ENCODE measurements around the gene CLK2. TPM values are rescaled to one million over a fixed set of nuclear protein-coding genes. Genes with fewer than 3 reads are reported as not detected.

The CLK2 gene
- total RNA-seq, 2 experiments from 2014 or later: 48.1 to 49.8 TPM

GRCh38 chr1:155260276-155260675 is 13.0 kb downstream of the CLK2 start:
- CTCF ChIA-PET: interaction anchor here (0.6 to 4.5 kb wide), 2 partner anchors 10 to 184 kb away, joined by 3 to 47 read pairs; no protein-coding TSS in a partner anchor
- POLR2A ChIA-PET: interaction anchor here (0.7 to 5.7 kb wide), 5 partner anchors 9 to 586 kb away, joined by 3 to 54 read pairs (median 19); partner anchors contain the start of gene CLK2
- Mint-ChIP-seq H3K9me3 (no peaks in the 10 kb centered on the region), H3K36me3 (ENCODE audit: low read depth) (peaks cover 82% of the 10 kb centered on the region), H3K27ac (peak overlapping the region; percentile 24), H3K4me1 (ENCODE audit: low read depth) (peaks cover 54% of the 10 kb centered on the region), H3K4me3 (peak overlapping the region; percentile 42), H3K27me3 (no peaks in the 10 kb centered on the region)
- Histone ChIP-seq H3K36me3 (ENCODE audit: insufficient read depth, low read length) (peaks cover 60% of the 10 kb centered on the region), H3K27ac (ENCODE audit: low read depth in 1 of 2, low read length in 2 of 2) (no peak overlapping the region), H3K4me1 (ENCODE audit: insufficient read depth, low read length) (peaks cover 39% of the 10 kb centered on the region), H3K9me3 (ENCODE audit: control insufficient read depth in 1 of 2, insufficient read depth in 1 of 2, low read length in 2 of 2) (no peaks in the 10 kb centered on the region), H3K27me3 (ENCODE audit: control insufficient read depth in 1 of 2, insufficient read depth in 2 of 2, low read length in 2 of 2) (no peaks in the 10 kb centered on the region), H3K4me3 (ENCODE audit: low read length) (no peak overlapping the region)
- ATAC-seq (ENCODE audit: poor library complexity): no peak
- no peak for TF ChIP-seq CTCF (IDR thresholded peaks at IDR 0.05)
- DNase-seq: no peak
- intact Hi-C loops (cut with DNase I, micrococcal nuclease): no loop called here

- CTCF ChIA-PET: no interaction called here
- peaks cover 45% of the 10 kb centered on the region for H3K4me1 Mint-ChIP-seq (ENCODE audit: low read depth)
- H3K4me3 Mint-ChIP-seq: peak overlapping the region; percentile 85
- H3K36me3 Mint-ChIP-seq (ENCODE audit: low read depth): peaks cover 43% of the 10 kb centered on the region
- no peaks in the 10 kb centered on the region for H3K27me3 Mint-ChIP-seq
- no peaks in the 10 kb centered on the region for H3K9me3 ChIP-seq (ENCODE audit: control insufficient read depth in 1 of 2, insufficient read depth in 1 of 2, low read length in 2 of 2)
- no peak overlapping the region for H3K27ac Mint-ChIP-seq
- H3K4me1 ChIP-seq (ENCODE audit: insufficient read depth, low read length): peaks cover 41% of the 10 kb centered on the region
- no peak overlapping the region for H3K27ac ChIP-seq (ENCODE audit: low read depth in 1 of 2, low read length in 2 of 2)
- TF ChIP-seq CTCF (IDR thresholded peaks at IDR 0.05): no peak
- peaks cover 38% of the 10 kb centered on the region for H3K36me3 ChIP-seq (ENCODE audit: insufficient read depth, low read length)
- no peak overlapping the region for H3K4me3 ChIP-seq (ENCODE audit: low read length)
- H3K27me3 ChIP-seq (ENCODE audit: control insufficient read depth in 1 of 2, insufficient read depth in 2 of 2, low read length in 2 of 2): no peaks in the 10 kb centered on the region
- intact Hi-C loops (cut with DNase I, micrococcal nuclease): loop anchor here in 1 of 2 experiments (10.0 kb wide), 1 partner anchor 249 kb away; no protein-coding TSS in a partner anchor
- POLR2A ChIA-PET: interaction anchor here (1.1 to 1.8 kb wide), 3 partner anchors 12 to 67 kb away, joined by 4 to 9 read pairs (median 6); partner anchors contain the start of gene CLK2
- ATAC-seq (ENCODE audit: poor library complexity) (no peak), DNase-seq (peak in 1 of 14 experiments; percentile 33)
- no peaks in the 10 kb centered on the region for H3K9me3 Mint-ChIP-seq
Observed at GRCh38 chr1:155256058-155256852, 17.0 kb downstream of the CLK2 start.

- Histone ChIP-seq H3K4me1 (ENCODE audit: insufficient read depth, low read length) (peaks cover 40% of the 10 kb centered on the region), H3K9me3 (ENCODE audit: control insufficient read depth in 1 of 2, insufficient read depth in 1 of 2, low read length in 2 of 2) (no peaks in the 10 kb centered on the region), H3K27ac (ENCODE audit: low read depth in 1 of 2, low read length in 2 of 2) (peak within 1 kb of the TSS in 1 of 2 donors; percentile 38), H3K4me3 (ENCODE audit: low read length) (peak within 1 kb of the TSS; percentile 71), H3K27me3 (ENCODE audit: control insufficient read depth in 1 of 2, insufficient read depth in 2 of 2, low read length in 2 of 2) (no peaks in the 10 kb centered on the region), H3K36me3 (ENCODE audit: insufficient read depth, low read length) (peaks cover 36% of the 10 kb centered on the region)
- ChIA-PET CTCF (interaction anchor here (1.1 kb wide), 1 partner anchor 67 kb away, joined by 4 read pairs; no protein-coding TSS in a partner anchor), POLR2A (interaction anchor here (0.7 to 1.8 kb wide), 3 partner anchors 11 to 68 kb away, joined by 3 to 9 read pairs (median 5); partner anchors contain the start of gene RUSC1)
- no peak for TF ChIP-seq CTCF (IDR thresholded peaks at IDR 0.05)
- ATAC-seq (ENCODE audit: poor library complexity) (peak; percentile 71), DNase-seq (peak; percentile 54 to 88 (median 70))
- Mint-ChIP-seq H3K27me3 (no peaks in the 10 kb centered on the region), H3K4me1 (ENCODE audit: low read depth) (peaks cover 44% of the 10 kb centered on the region), H3K36me3 (ENCODE audit: low read depth) (peaks cover 36% of the 10 kb centered on the region), H3K9me3 (no peaks in the 10 kb centered on the region), H3K27ac (peak within 1 kb of the TSS; percentile 49), H3K4me3 (peak within 1 kb of the TSS; percentile 85)
- intact Hi-C loops (cut with DNase I, micrococcal nuclease): loop anchor here in 1 of 2 experiments (2.0 to 10.0 kb wide), 2 partner anchors 17 to 249 kb away; partner anchors contain the start of gene CLK2
Observed at GRCh38 chr1:155255243-155256007, 17.9 kb downstream of the CLK2 start, which contains the start of gene ENTREP3. Gene ENTREP3, minus strand, starts transcription at chr1:155255483. Its CDS starts 606 bp downstream, at chr1:155254877.

All from CD4-positive, alpha-beta T cell (primary cell).